ENCODE data around the gene DCBLD1.

- no peak for TF ChIP-seq POLR2A (IDR thresholded peaks at IDR 0.05)
- no peak for TF ChIP-seq CTCF (IDR thresholded peaks at IDR 0.05)
- no peak for TF ChIP-seq EP300 (IDR thresholded peaks at IDR 0.05)
Observed at GRCh38 chr6:117503211-117503610, 20.7 kb downstream of the DCBLD1 start.
